T1000 (cell line): Measurements from ENCODE around the gene TBC1D32.
A peak's percentile ranks its signal among the peaks of the same experiment; 100 is the strongest.
"Not testable (repeated sequence)": the region's sequence is repeated elsewhere in the genome, so short reads cannot be mapped to it uniquely, and the experiment has no call there.

Experiments used
- DNase-seq: peaks from one replicate; lab custom pipeline; 2025; ENCODE audit warnings: mixed read lengths; lab: John Stamatoyannopoulos, UW

TBC1D32 gene, protein sequence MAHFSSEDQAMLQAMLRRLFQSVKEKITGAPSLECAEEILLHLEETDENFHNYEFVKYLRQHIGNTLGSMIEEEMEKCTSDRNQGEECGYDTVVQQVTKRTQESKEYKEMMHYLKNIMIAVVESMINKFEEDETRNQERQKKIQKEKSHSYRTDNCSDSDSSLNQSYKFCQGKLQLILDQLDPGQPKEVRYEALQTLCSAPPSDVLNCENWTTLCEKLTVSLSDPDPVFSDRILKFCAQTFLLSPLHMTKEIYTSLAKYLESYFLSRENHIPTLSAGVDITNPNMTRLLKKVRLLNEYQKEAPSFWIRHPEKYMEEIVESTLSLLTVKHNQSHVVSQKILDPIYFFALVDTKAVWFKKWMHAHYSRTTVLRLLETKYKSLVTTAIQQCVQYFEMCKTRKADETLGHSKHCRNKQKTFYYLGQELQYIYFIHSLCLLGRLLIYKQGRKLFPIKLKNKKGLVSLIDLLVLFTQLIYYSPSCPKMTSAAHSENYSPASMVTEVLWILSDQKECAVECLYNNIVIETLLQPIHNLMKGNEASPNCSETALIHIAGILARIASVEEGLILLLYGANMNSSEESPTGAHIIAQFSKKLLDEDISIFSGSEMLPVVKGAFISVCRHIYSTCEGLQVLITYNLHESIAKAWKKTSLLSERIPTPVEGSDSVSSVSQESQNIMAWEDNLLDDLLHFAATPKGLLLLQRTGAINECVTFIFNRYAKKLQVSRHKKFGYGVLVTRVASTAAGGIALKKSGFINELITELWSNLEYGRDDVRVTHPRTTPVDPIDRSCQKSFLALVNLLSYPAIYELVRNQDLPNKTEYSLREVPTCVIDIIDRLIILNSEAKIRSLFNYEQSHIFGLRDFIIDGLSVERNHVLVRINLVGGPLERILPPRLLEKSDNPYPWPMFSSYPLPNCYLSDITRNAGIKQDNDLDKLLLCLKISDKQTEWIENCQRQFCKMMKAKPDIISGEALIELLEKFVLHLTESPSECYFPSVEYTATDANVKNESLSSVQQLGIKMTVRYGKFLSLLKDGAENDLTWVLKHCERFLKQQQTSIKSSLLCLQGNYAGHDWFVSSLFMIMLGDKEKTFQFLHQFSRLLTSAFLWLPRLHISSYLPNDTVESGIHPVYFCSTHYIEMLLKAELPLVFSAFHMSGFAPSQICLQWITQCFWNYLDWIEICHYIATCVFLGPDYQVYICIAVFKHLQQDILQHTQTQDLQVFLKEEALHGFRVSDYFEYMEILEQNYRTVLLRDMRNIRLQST

DNA sequence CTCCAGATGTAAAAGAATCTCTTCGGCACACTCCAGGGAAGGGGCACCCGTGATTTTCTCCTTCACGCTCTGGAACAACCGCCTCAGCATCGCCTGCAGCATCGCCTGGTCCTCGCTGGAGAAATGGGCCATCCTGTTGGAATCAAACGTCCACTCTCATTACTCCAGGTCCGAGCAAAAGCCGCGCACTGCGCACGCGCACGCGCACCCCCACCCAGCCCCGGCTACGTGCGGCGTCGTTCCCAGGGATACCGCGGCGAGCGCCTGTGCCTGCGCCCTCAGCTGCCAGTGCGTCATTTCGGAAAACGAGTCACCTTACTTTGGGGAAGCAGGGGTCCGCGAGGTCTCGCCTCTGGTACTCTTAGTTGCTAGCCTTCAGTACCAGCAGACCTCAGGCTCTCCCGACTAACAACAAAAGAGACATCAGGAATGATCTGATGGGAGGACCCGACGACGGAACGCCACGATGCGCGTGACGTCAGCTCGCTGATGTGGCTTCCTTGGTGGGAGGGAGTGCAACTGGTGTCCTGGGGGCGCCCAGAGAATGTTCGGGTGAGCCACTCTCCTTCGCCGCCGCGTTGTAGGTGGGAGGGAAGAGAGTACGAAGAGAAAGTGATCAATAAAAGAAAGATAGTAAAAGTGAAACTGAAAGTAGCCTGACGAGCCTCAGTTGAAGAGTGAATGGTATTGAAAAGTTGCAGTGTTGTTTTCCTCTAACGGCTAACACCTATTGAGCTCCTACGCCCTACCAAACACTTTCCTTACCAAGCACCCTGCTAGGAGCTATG lies at the start of gene TBC1D32:
Gene TBC1D32 (minus strand): TSS at position 182 of the 788 bp plus-strand sequence. CDS start 50 bp downstream, at position 132.
- DNase-seq, result peak; percentile 92

DNA sequence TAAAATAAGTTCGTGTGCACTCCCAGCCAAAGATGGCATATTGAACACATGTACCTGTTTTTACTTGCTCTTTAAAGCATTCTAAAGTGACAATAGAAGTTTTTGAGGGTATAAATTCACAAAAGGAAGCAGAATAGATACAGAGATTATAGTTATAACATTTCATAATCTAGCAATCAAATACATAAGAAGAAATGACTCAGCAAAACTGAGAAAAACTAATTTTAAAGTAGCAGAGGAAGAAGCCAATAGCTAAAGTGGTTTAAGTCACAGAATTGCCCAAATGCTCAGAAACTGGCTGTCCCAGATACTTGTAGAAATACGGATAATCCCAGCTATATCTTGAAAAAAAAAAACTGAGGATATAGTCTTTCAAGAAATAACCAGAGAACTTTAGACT lies 49.2 kb upstream of the TBC1D32 start:
- no peak for DNase-seq

DNA sequence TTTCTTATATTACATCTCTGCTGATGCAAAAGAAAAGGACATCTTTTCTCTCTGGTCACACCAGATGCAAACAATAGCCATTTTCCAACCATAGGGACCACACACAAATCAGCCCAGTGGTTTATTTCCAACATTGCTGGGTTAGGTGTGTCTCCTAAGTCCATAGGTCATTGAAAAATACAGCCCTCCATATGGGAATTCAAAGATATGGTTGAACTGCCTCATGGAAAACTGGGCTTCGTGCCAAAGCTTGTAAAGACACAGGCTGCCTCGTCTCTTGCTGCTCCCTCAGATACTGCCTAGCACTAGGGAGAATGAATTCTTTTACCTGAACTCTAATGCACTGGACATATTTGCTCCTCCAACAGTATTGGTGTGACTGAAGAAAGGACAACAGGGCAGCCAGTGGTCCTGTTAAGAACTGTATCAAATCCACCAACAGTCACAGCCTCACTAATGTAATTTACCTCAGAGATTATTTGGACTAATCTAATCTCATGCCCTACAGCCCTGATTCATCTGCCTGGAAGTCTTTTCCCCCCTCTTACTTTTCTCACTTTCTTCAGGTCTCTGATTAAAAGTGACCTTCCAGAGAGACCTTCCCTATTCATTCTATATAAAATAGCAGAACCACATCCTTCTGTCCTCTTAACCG lies 48.3 kb upstream of the TBC1D32 start:
- no peak for DNase-seq

DNA sequence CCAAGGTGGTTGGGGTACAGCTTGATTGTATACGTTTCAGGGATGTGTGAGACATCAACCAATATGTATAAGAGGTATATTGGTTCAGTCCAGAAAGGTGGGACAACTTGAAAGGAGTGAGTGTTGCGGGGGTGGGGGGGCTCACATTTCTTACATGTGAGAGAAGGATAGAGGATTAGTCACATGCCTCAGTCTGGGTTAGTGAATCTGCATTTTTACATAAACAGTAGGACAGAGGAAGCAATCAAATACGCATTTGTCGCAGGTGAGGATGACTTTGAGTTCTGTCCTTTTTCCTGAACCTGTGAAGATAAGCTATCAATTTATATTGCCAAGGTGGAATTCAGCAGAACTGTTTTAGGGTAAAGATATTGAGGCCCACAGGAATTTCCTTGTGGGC lies 42.1 kb upstream of the TBC1D32 start:
- no peak for DNase-seq

DNA sequence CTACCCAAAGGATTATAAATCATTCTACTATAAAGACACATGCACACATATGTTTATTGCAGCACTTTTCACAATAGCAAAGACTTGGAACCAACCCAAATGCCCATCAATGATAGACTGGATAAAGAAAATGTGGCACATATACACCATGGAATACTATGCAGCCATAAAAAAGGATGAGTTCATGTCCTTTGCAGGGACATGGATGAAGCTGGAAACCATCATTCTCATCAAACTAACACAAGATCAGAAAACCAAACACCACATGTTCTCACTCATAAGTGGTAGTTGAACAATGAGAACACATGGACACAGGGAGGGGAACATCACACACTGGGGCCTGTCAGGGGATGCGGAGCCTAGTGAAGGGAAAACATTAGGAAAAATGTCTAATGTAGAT lies 39.9 kb upstream of the TBC1D32 start:
- not testable (repeated sequence) for DNase-seq

DNA sequence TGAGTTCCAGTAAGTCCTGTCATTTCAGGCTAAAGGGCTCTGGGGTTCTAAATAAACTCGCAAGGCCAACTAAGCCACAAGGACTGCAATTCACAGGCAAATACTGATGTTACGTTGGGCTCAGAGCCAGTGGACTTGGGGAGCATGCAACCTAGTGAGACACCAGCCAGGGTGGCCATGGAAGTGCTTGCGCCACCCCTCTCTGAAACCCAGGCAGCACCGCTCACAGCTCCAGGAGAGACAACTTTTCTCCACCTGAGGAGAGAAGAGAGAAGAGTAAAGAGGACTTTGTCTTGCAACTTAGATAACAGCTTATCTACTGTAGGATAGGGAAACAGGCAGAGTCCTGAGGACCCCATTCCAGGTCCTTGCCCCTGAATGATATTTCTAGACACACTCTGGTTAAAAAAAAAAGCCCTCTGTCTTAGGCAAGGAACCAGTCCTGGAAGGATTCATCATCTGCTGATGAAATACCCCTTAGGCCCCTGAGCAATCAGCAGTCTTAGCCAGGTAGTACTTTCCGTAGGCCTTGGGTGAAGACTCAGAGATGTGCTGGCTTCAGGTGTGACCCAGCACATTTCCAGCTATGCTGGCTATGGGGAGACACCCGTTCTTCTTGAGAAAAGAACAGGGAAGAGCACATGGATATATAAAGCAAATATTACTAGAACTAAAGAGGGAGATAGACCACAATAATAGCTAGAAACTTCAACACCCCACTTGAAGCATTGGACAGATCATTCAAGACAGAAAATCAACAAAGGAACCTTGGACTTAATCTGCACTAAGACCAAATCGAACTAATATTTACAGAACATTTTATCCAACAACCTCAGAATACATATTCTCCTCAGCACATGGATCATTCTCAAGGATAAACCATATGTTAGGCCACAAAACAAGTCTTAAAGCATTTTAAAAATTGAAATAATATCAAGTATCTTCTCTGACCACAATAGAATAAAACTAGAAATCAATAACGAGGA lies 31.5 kb upstream of the TBC1D32 start:
- no peak for DNase-seq

DNA sequence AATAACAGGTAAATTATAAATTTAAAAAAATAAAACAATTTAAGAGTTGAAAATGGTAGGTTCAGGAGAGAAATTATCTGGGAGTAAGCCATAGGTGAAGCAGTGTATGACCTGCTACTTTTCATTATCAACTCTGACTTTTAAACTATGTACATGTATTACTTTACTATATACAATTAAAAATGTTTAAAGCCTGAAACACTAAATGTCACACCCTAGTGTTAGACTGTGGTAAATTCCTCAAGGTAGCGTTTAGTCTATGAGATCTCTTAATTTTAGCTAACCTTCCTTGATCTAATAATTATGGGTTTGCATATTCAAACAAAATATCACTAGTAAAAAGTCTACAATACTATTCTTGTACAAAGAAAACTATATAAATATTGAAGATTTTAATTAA lies 22.3 kb upstream of the TBC1D32 start:
- DNase-seq, result no peak

DNA sequence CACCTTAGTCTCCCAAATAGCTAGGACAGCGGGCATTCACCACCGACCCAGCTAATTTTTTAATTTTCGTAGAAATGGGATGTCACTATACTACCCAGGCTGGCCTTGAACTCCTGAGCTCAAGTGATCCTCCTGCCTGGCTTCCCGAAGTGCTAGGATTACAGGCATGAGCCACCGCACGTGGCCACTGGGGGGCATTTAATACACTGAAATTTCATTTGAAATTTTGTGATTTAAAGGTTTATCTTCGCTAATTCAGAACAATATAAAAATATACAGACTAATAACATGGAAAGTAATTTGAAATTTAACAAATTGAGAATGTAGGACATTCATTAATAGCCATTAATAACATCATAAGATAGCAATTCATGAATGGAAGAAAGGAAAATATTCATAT lies 20.5 kb upstream of the TBC1D32 start:
- no peak for DNase-seq

DNA sequence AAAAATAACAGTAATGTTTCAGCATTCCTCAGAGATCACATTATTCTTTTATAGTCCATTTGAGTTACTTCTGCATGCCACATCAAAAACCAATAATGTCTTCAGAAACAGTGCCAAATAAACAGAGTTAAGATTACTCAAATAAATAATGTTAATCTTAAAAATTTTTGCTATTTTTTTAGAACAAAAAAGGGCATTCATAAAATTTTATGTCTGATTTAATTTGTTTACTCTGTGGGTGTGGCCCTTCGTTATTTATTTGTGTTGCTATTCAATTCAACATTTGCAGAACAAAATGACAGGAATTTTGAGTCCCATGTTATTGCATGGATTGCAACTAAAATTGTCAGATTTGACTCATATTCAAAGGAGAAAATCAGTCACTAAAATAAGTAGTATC lies 18.7 kb upstream of the TBC1D32 start:
- DNase-seq, result no peak

DNA sequence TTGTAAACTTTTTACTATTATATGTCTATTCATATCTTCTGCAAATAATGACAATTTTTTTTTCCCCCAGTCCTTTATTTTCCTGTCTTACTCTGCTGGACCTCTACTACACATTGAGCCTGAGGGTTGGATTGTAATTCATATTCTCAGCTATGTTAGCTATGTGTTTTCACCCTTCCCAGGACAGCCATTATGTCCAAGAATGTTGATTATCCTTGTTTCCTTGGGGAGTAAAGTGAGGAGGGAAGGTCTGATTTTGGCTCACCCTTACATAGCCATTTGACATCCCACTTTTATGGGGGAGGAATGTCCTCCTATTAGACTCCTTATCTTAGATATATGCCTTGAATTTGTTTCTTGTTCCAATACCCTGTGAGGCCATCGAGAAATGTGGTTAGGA lies 17.6 kb upstream of the TBC1D32 start:
- DNase-seq, result no peak

DNA sequence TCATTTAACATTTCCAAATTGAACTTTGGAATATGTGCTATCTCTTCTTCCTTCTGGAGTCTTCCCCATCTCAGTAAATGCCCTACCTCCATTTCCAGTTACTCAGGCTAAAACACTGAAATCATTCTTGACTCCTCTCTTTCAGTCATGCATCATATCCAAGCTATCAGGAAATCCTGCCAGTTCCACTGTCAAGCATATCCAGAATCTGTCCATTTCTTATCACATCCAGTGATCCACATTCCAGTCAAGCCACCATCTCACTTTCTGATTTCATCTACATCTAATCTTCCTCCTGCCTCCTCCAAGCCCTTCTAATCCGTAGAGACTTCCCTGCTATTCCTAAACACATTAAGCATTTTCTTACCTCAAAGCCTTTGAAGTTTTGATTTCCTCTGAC lies 15.3 kb upstream of the TBC1D32 start:
- DNase-seq, result no peak

DNA sequence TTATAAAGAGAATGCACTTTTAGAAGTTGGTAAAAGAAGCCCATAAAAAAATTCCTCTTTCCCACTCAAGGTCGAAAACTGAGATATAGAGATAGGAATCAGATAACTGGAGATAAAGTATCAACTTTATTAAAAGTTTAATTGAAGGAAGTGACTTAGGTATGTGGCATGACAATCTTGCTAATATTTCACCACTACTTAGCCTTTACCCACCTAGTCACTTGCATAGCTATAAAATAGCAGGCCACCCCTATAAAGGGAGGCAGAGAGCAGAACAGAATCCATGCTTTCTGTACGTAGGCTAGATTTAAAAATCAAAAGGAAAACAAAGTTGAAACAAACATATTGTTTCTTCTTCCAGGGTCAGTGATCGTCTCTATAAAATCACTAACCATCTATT lies 13.2 kb upstream of the TBC1D32 start:
- no peak for DNase-seq

DNA sequence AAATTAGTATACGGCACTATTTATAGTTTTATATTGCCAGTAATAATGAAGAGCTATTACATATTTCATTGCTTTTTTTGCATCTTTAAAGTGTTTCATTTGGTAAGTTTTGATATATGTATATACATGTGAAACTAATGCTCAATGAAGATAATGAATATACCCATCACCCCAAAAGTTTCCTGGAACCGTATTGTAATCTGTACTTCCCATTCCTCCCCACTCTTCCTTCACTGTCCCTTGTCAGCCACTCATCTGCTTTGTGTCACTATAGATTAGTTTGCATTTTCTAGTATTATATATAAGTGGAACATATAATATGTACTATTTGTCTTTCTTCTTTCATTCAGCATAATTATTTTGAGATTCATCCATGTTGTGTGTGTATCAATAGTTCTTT lies 10.3 kb upstream of the TBC1D32 start:
- DNase-seq, result no peak

DNA sequence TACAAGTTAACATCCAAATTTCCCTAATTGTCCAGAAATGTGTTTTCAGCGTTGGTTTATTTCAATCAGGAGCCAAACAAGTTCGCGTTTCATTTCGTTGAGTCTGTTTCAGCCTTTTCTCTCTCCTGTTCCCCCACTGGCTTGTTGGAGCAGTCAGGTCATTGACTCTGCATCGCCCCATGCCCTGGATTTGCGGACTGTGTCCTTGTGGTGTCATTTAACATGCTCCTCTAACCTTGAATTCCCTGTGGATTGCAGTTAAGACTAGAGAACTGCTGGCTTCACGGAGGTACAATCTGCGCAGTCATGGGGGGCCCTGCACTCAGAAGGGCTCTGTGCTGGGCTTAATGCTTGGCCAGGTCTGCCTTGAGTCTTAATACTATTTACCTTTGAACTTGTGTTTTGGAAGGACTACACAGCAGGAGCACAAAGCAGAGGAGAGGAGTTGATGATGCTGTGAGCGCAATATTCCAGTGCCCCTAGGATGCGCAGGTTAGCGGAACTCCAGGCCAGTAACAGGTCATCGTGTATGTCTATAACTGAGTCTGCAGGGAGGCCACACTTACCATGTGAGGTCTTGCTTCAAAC lies 5.5 kb upstream of the TBC1D32 start:
- no peak for DNase-seq

DNA sequence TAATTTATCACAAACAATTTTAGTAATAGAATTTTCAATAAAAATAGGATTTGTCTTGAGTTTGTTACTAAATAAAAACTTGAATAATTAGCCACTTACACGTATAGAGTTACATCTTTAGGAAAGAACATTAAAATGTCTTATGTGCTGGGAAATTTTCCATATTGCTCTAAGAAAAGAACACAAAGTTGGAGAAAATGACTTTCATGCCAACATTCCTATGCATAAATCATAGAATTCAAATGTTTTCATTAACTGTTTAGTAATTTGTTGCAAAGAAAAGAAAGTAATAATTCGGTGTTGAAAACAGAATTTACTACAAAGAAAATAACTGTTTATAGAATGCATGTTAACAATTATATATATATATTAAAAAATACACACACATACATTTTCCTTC lies 4.7 kb upstream of the TBC1D32 start:
- DNase-seq, result no peak

DNA sequence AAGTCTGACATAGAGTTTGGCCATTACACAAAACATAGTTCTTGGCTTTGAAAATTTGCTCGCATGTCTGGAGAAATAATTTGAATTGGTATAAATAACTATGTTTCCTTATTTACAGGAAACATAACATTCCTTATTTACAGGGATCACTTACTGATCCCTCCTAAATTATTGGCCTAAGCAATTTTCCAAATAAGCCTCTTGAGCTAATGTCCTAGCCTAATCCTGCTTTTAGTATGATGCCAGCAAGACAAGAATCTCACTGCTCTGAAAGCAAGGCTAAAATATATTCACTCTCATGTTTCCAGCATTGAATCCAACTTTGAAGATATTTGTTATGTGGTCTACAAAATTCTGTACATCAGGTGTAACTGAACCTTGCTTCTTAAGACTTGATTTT lies 4.1 kb upstream of the TBC1D32 start:
- DNase-seq, result no peak

DNA sequence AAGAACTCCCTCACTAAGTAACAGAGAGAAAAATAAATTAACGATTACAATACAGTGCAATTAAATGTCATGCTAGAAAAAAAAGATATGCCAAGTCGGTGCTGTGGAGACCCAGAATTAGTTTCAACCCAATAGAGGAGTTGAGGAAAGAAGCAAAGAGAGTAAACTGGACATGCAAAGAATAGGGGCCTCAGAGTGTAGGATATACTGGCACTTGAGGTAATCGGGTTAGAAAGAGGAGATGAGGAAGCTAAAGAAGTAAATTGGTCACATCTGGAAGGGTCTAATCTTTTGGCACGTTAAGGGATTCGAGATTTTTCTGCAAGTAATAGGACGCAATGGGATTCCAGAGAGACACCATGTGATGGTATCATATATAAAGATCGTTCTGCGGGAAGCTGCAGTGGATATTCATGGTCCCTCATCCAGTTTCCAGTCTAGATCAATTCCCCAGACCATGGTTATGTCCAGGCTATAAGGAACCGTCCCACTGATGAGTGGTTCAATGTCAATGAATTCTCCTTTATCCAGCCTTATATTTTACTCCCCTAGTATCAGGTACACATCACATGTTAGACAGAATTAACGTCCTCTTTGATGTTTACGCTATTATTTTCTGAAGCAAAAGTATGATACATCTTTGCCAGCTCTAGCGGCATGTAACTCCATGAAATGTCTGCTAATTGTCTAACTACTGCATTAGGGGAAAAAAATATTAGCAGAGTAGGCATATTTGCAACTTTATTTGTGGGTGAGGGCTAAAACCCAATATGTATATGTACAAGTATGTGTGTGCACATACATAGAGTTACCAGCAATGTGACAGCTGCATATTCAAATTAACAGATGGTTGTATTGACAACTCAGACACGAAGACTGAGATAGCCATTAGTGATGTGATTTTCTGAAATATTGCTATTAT lies 1.1 kb upstream of the TBC1D32 start:
- DNase-seq, result no peak

DNA sequence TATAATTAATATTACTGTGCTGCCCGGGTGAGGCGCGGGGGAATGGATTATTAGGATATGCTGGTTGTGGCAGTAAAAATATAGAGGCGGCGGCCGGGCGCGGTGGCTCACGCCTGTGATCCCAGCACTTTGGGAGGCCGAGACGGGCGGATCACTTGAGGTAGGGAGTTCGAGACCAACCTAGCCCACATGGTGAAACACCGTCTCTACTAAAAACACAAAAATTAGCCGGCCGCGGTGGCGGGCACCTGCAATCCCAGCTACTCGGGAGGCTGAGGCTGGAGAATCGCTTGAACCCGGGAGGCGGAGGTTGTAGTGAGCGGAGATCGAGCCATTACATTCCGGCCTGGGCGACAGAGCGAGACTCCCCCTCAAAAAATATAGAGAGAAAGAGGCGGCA lies 586 bp downstream of the TBC1D32 start:
- DNase-seq, result not testable (repeated sequence)
